ENCODE results near the gene SERTM1. TPM values are rescaled to one million over a fixed set of nuclear protein-coding genes. Genes with fewer than 3 reads are reported as not detected.

SERTM1 gene
- total RNA-seq (2022; extraction: Qiagen RNA extraction; ENCODE audit: low read depth), result not detected in 5 replicates

GRCh38 chr13:36673838-36674326, at the start of gene SERTM1:
Gene SERTM1 (plus strand): TSS chr13:36674020. CDS start chr13:36695079, 21,059 bp downstream.

Other genes starting within 250 kb of the SERTM1 start
- gene CCNA1, start 241.5 kb upstream of the SERTM1 start, total RNA-seq (2022; extraction: Qiagen RNA extraction; ENCODE audit: low read depth), result 0.25 to 0.54 TPM (median 0.38 TPM) in 5 replicates
- gene RFXAP, start 145.2 kb downstream of the SERTM1 start, total RNA-seq (2022; extraction: Qiagen RNA extraction; ENCODE audit: low read depth), result 0.83 to 1.0 TPM (median 0.91 TPM) in 5 replicates
- 0.05 to 0.10 TPM (median 0.06 TPM) in 5 replicates for gene SMAD9, start 246.2 kb downstream of the SERTM1 start, total RNA-seq (2022; extraction: Qiagen RNA extraction; ENCODE audit: low read depth)